Duodenal mucosa (tissue), 2 donors: Measurements from ENCODE around the gene SH3GL1.
"Not testable (repeated sequence)": the region's sequence is repeated elsewhere in the genome, so short reads cannot be mapped to it uniquely, and the experiment has no call there.

ENCODE experiments used
- H3K27ac ChIP-seq: one replicate; pipeline ENCODE4 v1.7.0; 2013; ENCODE audit warnings: low read depth, low read length
- H3K27me3 ChIP-seq, 2 donors: one replicate each; pipeline ENCODE4 v1.7.0; 2013; ENCODE audit warnings: low read length in 2 of 2, control low read depth in 1 of 2; ENCODE audit not compliant: insufficient read depth in 2 of 2, control insufficient read depth in 1 of 2
- H3K36me3 ChIP-seq, 2 donors: one replicate each; pipeline ENCODE4 v1.7.0; 2013; ENCODE audit warnings: low read length in 2 of 2, control low read depth in 1 of 2; ENCODE audit not compliant: insufficient read depth in 2 of 2, control insufficient read depth in 1 of 2
- H3K4me1 ChIP-seq, 2 donors: one replicate each; pipeline ENCODE4 v1.7.0; 2013; ENCODE audit warnings: low read length in 2 of 2, control low read depth in 1 of 2; ENCODE audit not compliant: insufficient read depth in 2 of 2, control insufficient read depth in 1 of 2
- H3K4me3 ChIP-seq, 2 donors: one replicate each; pipeline ENCODE4 v1.7.0; 2013; ENCODE audit warnings: low read length in 2 of 2, low read depth in 1 of 2
- H3K9ac ChIP-seq, 2 donors: one replicate each; pipeline ENCODE4 v1.7.0; 2013; ENCODE audit warnings: low read length in 2 of 2, low read depth in 1 of 2
- H3K9me3 ChIP-seq, 2 donors: one replicate each; pipeline ENCODE4 v1.7.0; 2013; ENCODE audit warnings: low read length in 2 of 2, control low read depth in 1 of 2; ENCODE audit not compliant: control insufficient read depth in 1 of 2

Gene SH3GL1

GRCh38 chr19:4343370-4344307 lies 56.7 kb downstream of the SH3GL1 start, which contains the start of gene MPND:
TSS of gene MPND (plus strand) at chr19:4343562. CDS start at chr19:4343594, 32 bp downstream.
- Histone ChIP-seq H3K4me1 (peaks cover 18 to 34% of the 10 kb centered on the region in 2 donors), H3K27ac (peak within 1 kb of the TSS; percentile 97), H3K27me3 (no peaks in the 10 kb centered on the region), H3K9ac (peak within 1 kb of the TSS; percentile 70 to 89), H3K36me3 (peaks cover 0 to 7% of the 10 kb centered on the region in 2 donors), H3K4me3 (peak within 1 kb of the TSS; percentile 84 to 87), H3K9me3 (no peaks in the 10 kb centered on the region)

GRCh38 chr19:4342615-4343369 lies 57.6 kb downstream of the SH3GL1 start:
- Histone ChIP-seq H3K4me1 (peaks cover 18 to 38% of the 10 kb centered on the region in 2 donors), H3K4me3 (peak overlapping the region; percentile 83 to 87), H3K27me3 (no peaks in the 10 kb centered on the region)

DNA sequence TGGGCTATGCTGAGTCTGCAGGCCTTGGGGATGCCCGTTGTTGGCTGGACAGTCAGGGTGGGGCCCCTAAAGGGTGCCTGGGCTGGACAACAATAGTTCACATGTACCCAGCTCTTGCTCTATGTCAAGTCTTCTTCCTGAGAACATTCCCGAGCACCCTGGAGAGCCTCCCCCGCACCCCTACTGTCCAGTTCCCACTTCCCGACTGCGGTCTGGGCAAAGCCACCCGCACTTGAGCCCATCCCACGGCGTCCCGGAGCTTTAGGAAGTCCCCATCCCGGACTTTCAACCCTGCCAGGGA lies 58.1 kb downstream of the SH3GL1 start:
- Histone ChIP-seq H3K27ac (peak overlapping the region; percentile 77), H3K27me3 (no peaks in the 10 kb centered on the region), H3K4me3 (peak overlapping the region; percentile 83 to 87), H3K36me3 (peaks cover 0 to 7% of the 10 kb centered on the region in 2 donors), H3K9ac (peak overlapping the region; percentile 64 to 70), H3K9me3 (no peaks in the 10 kb centered on the region), H3K4me1 (peaks cover 18 to 38% of the 10 kb centered on the region in 2 donors)

More at GRCh38 chr19:4342615-4343369, 57.6 kb downstream of the SH3GL1 start:
- Histone ChIP-seq H3K9ac (peak overlapping the region; percentile 70 to 89), H3K27ac (peak overlapping the region; percentile 97), H3K9me3 (no peaks in the 10 kb centered on the region), H3K36me3 (peaks cover 0 to 7% of the 10 kb centered on the region in 2 donors)

DNA sequence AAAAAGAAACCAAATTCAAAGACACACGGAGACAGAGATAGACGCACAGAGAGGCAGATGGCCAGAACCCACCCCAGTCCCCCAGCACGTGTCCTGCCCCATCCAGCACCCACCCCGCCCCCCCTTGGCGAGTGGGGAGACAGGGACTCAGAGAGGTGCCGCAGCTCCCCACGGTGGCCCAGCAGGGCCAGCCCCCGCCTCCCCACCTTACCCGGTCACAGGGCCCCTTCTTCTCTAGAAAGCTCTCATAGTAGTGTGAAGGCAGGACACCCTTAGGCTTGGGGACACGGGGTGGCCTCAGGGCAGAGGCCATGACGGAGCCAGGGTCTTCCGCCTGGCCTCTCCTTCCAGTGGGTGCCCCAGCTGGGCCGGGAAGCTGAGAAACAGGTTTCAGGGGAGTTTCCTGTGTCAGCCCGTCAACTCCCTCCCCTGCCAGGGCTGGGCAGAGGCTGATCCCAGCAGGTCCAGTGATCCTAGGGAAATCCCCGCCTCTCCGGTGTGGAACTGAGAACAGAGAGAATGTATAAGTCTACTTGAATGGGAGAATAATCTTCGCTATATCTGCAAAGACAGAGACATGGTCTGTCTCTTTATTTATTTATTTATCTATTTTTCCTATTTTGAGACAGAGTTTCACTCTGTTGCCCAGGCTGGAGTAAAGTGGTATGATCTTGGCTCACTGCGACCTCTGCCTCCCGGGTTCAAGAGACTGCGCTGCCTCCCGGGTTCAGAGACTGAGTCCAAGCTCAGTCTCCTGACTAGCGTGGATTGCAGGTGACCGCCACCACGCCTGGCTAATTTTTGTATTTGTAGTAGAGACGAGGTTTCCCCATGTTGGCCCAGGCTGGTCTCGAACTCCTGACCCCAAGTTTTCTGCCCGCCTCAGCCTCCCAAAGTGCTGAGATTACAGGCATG lies 61.6 kb downstream of the SH3GL1 start, which contains the start of gene STAP2:
Gene STAP2, minus strand, starts transcription at position 387 of the 915 bp plus-strand sequence. Its CDS starts 74 bp downstream, at position 313.
- H3K4me3 ChIP-seq: peak within 1 kb of the TSS; percentile 67 to 88
- peak within 1 kb of the TSS; percentile 69 to 74 for H3K9ac ChIP-seq
- H3K9me3 ChIP-seq: no peaks in the 10 kb centered on the region
- peaks cover 0 to 2% of the 10 kb centered on the region in 2 donors for H3K36me3 ChIP-seq
- no peaks in the 10 kb centered on the region for H3K27me3 ChIP-seq
- peak within 1 kb of the TSS; percentile 81 for H3K27ac ChIP-seq
- H3K4me1 ChIP-seq: peaks cover 12 to 28% of the 10 kb centered on the region in 2 donors

- H3K4me1 ChIP-seq: peaks cover 12 to 28% of the 10 kb centered on the region in 2 donors
- H3K4me3 ChIP-seq: peak overlapping the region; percentile 67 to 88
- H3K27ac ChIP-seq: peak overlapping the region; percentile 81
- H3K9ac ChIP-seq: peak overlapping the region; percentile 69 to 74
- H3K9me3 ChIP-seq: no peaks in the 10 kb centered on the region
- no peaks in the 10 kb centered on the region for H3K27me3 ChIP-seq
- peaks cover 0 to 4% of the 10 kb centered on the region in 2 donors for H3K36me3 ChIP-seq
Observed at GRCh38 chr19:4337906-4338440, 62.4 kb downstream of the SH3GL1 start.

- peaks cover 0 to 4% of the 10 kb centered on the region in 2 donors for H3K36me3 ChIP-seq
- peaks cover 0 to 7% of the 10 kb centered on the region in 2 donors for H3K4me1 ChIP-seq
- H3K4me3 ChIP-seq: no peak overlapping the region
- no peak overlapping the region for H3K9ac ChIP-seq
- H3K9me3 ChIP-seq: no peaks in the 10 kb centered on the region
- H3K27me3 ChIP-seq: no peaks in the 10 kb centered on the region
- no peak overlapping the region for H3K27ac ChIP-seq
Observed at GRCh38 chr19:4334929-4335570, 65.3 kb downstream of the SH3GL1 start.

DNA sequence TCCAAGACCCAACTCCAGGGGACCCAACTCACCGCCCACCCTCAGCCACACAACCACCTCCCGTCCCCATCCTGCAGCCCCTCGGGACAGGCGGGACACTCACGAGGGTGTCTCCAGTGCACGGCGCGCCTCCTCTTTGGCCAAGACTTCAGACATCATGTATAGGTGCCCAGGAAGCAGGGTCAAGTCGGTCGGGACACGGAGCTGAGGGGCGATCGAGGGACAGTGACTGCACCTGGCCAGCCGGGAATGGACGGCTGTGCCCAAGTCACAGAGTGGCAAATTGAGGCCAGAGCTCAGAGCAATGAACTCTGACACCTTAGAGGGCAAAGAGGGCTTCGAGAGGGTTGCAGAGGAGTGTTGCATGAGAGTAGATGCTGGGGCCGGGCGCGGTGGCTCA lies 70.5 kb downstream of the SH3GL1 start:
- Histone ChIP-seq H3K4me1 (peaks cover 0 to 3% of the 10 kb centered on the region in 2 donors), H3K9ac (no peak overlapping the region), H3K27ac (no peak overlapping the region), H3K9me3 (no peaks in the 10 kb centered on the region), H3K27me3 (no peaks in the 10 kb centered on the region), H3K36me3 (peaks cover 3 to 12% of the 10 kb centered on the region in 2 donors), H3K4me3 (no peak overlapping the region)

- H3K27me3 ChIP-seq, H3K27ac ChIP-seq, H3K4me1 ChIP-seq, H3K9ac ChIP-seq, H3K9me3 ChIP-seq: not testable (repeated sequence)
- Histone ChIP-seq H3K4me3 (peak overlapping the region in 1 of 2 donors; percentile 60), H3K36me3 (peaks cover 3 to 12% of the 10 kb centered on the region in 2 donors)
Observed at GRCh38 chr19:4328991-4329681, 71.2 kb downstream of the SH3GL1 start.
